GM12878 (cell line): ENCODE results near the gene HOGA1. TPM values are rescaled to one million over a fixed set of nuclear protein-coding genes. Genes with fewer than 3 reads are reported as not detected.

ENCODE experiments used
- ATAC-seq: fragments of 200-7000 bp; cut with Tn5 transposase; 3 replicates; pipeline ENCODE4 v1.9.1; 2020; ENCODE audit warnings: mild to moderate bottlenecking, moderate library complexity
- Bru-seq: library from RNA; stranded (reverse); fragments of 400-500 nt; gene quantifications from one replicate; lab custom pipeline; 2021; lab: Mats Ljungman, UMichigan
- BruChase-seq, 2 experiments: library from RNA; stranded (reverse); fragments of 400-500 nt; gene quantifications; one replicate each; lab custom pipeline; 2021; lab: Mats Ljungman, UMichigan
- BruUV-seq: library from RNA; stranded (reverse); fragments of 400-500 nt; replicated peaks from 2 replicates; lab custom pipeline; 2021; lab: Mats Ljungman, UMichigan
- CTCF ChIA-PET: fragments of 300-600 bp; sonication (Branson Sonifier 250); formaldehyde crosslinking; extraction: SDS; loops from one replicate; lab custom pipeline; 2021; ENCODE audit warnings: inconsistent platforms; lab: Yijun Ruan, JAX
- POLR2A ChIA-PET: fragments of 350-600 bp; formaldehyde crosslinking; extraction: SDS; loops from one replicate; lab custom pipeline; 2021; ENCODE audit warnings: inconsistent platforms; lab: Charles Lee
- RAD21 ChIA-PET: fragments of 300-600 bp; sonication (Branson Sonifier 250); formaldehyde crosslinking; loops from one replicate; lab custom pipeline; 2023; ENCODE audit warnings: antibody characterized with exemption; ENCODE audit not compliant: unreplicated experiment; lab: Charles Lee
- SMC1A ChIA-PET: fragments of 300-600 bp; sonication (Branson Sonifier 250); formaldehyde crosslinking; loops from one replicate; lab custom pipeline; 2023; ENCODE audit not compliant: unreplicated experiment, uncharacterized antibody; lab: Charles Lee
- DNase-seq: peaks from one replicate; pipeline ENCODE4 v3.0.0-alpha.2; 2011; ENCODE audit warnings: low read depth, low spot score
- FAIRE-seq: peaks from 3 replicates; lab custom pipeline; 2011; peaks lifted over from hg19 to GRCh38; lab: Jason Lieb, UNC
- H2AFZ ChIP-seq: 2 replicates; pipeline ENCODE4 v1.6.0; 2011; ENCODE audit warnings: low read depth, low read length, control low read depth; ENCODE audit not compliant: control insufficient read depth
- H3K27ac ChIP-seq: 2 replicates; pipeline ENCODE4 v1.5.1; 2011; ENCODE audit warnings: control low read depth; ENCODE audit not compliant: control insufficient read depth, insufficient read depth
- H3K27me3 ChIP-seq, 2 experiments: replicated peaks in 1 of 2; 2 replicates each; pipeline versions ENCODE4 v1.6.0 to v1.6.1; 2011; ENCODE audit warnings: low read length in 1 of 2; ENCODE audit not compliant: control insufficient read depth in 2 of 2, insufficient read depth in 2 of 2
- H3K36me3 ChIP-seq, 2 experiments: 2 replicates each; pipeline ENCODE4 v1.5.1; 2011; ENCODE audit warnings: low read length in 1 of 2; ENCODE audit not compliant: control insufficient read depth in 2 of 2, insufficient read depth in 2 of 2
- H3K4me1 ChIP-seq: 2 replicates; pipeline ENCODE4 v1.6.1; 2011; ENCODE audit warnings: mild to moderate bottlenecking, low read length, moderate library complexity, mixed read lengths; ENCODE audit not compliant: control insufficient read depth, insufficient read depth
- H3K4me2 ChIP-seq: 2 replicates; pipeline ENCODE4 v1.6.0; 2011; ENCODE audit warnings: control low read depth; ENCODE audit not compliant: control insufficient read depth, insufficient read depth
- H3K4me3 ChIP-seq: fragments of 200-600 bp; sonication (generic); 2 replicates; pipeline ENCODE4 v1.5.1; 2016
- H3K79me2 ChIP-seq: 2 replicates; pipeline ENCODE4 v1.6.0; 2011; ENCODE audit warnings: low read length; ENCODE audit not compliant: control insufficient read depth, insufficient read depth
- H3K9ac ChIP-seq: 2 replicates; pipeline ENCODE4 v1.8.0; 2011; ENCODE audit warnings: low read length, control low read depth, mixed read lengths; ENCODE audit not compliant: control insufficient read depth, insufficient read depth
- H3K9me3 ChIP-seq: replicated peaks from 3 replicates; pipeline ENCODE4 v1.5.1; 2011; ENCODE audit warnings: mild to moderate bottlenecking, low read length; ENCODE audit not compliant: control insufficient read depth, insufficient read depth
- H4K20me1 ChIP-seq: 2 replicates; pipeline ENCODE4 v1.6.0; 2011; ENCODE audit not compliant: control insufficient read depth, insufficient read depth
- BHLHE40 ChIP-seq, 2 experiments: fragments of 450-650 bp in 1 of 2; IDR thresholded peaks; 2 replicates each; pipeline ENCODE4 v1.6.1; 2011 to 2017; ENCODE audit warnings: low read depth in 2 of 2, borderline replicate concordance in 1 of 2, improper control_type of control experiment in 1 of 2, low read length in 1 of 2, mild to moderate bottlenecking in 1 of 2
- CTCF ChIP-seq, 3 experiments: IDR thresholded peaks in 2 of 3; conservative IDR thresholded peaks in 1 of 3; 2 replicates each; pipeline ENCODE4 v1.5.1; 2011; ENCODE audit warnings: low read depth in 3 of 3, low read length in 3 of 3, mild to moderate bottlenecking in 3 of 3, control low read depth in 2 of 3, moderate library complexity in 2 of 3, inconsistent platforms in 1 of 3, mixed read lengths in 1 of 3; ENCODE audit not compliant: control insufficient read depth in 2 of 3, insufficient read depth in 1 of 3; ENCODE audit errors: extremely low read depth in 1 of 3
- NR2F1 ChIP-seq: fragments of 450-650 bp; conservative IDR thresholded peaks from 2 replicates; pipeline ENCODE4 v1.6.1; 2017; ENCODE audit warnings: mild to moderate bottlenecking
- POLR2AphosphoS5 ChIP-seq: IDR thresholded peaks from 2 replicates; pipeline ENCODE4 v1.6.1; 2011; ENCODE audit warnings: mild to moderate bottlenecking, low read length, inconsistent platforms
- RAD51 ChIP-seq: fragments of 450-650 bp; IDR thresholded peaks from 2 replicates; pipeline ENCODE4 v1.6.1; 2016; ENCODE audit warnings: moderate library complexity, mild to moderate bottlenecking, inconsistent platforms
- ZNF24 ChIP-seq: fragments of 450-650 bp; IDR thresholded peaks from 2 replicates; pipeline ENCODE4 v1.6.1; 2017; ENCODE audit warnings: antibody characterized with exemption, mild to moderate bottlenecking
- WGBS: methylation state at CpG from one replicate; pipeline ENCODE4 v1.1.6; 2016; ENCODE audit warnings: low lambda C conversion rate; ENCODE audit not compliant: insufficient replicate concordance, insufficient coverage; ENCODE audit errors: missing lambda C conversion rate; 5-methylcytosine and 5-hydroxymethylcytosine counted together
- in situ Hi-C: fragments of 300-500 bp; cut with MboI; formaldehyde crosslinking; loops from 9 replicates; pipeline ENCODE4 v1.14.3; 2018; ENCODE audit warnings: mixed read lengths
- intact Hi-C: fragments of 100-400 bp; cut with micrococcal nuclease; formaldehyde crosslinking; loops from one replicate; pipeline ENCODE4 v1.14.2; 2022; ENCODE audit not compliant: unreplicated experiment
- long read RNA-seq, 2 experiments: library from polyadenylated mRNA; unstranded; transcript quantifications; one replicate each; pipeline ENCODE4 v2.0.0, GENCODE V29; 2019 to 2020
- polyA minus RNA-seq, 3 experiments: library from RNA; depleted of rRNA, polyadenylated mRNA; stranded (reverse); fragments of >200 nt; gene quantifications; 2 replicates each; pipeline ENCODE4 v1.2.3, GENCODE V29; 2011
- polyA plus RNA-seq, 11 experiments: library from polyadenylated mRNA; depleted of rRNA in 4 of 11; unstranded in 6 of 11; stranded (reverse) in 5 of 11; fragments of >200 nt; fragmentation: Nextera tagmentation in 4 of 11; fragmentation: Illumina TruSeq in 1 of 11; extraction: Ambion mirVana in 4 of 11; extraction: Trizol in 1 of 11; gene quantifications; 1 replicate in 1 of 11; 2 replicates in 10 of 11; pipeline versions ENCODE4 v1.2.1 to v1.2.3, GENCODE V29; 2011 to 2016; ENCODE audit warnings: inconsistent platforms in 2 of 11, missing spikeins in 2 of 11, low read depth in 1 of 11
- total RNA-seq, 4 experiments: library from RNA; depleted of rRNA in 3 of 4; stranded (reverse); fragments of >200 nt in 3 of 4; fragmentation: Illumina TruSeq in 1 of 4; extraction: Trizol in 1 of 4; gene quantifications; 2 replicates each; pipeline versions ENCODE4 v1.2.1 to v1.2.3, GENCODE V29; 2013 to 2021
- TF ChIP-seq, protein P1 (sequence below): IDR thresholded peaks from 2 replicates; pipeline ENCODE4 v1.6.1; 2011; ENCODE audit warnings: borderline replicate concordance, low read depth, mild to moderate bottlenecking, moderate library complexity, mixed read lengths, low read length; ENCODE audit not compliant: insufficient read depth; ENCODE audit errors: extremely low read length

The HOGA1 gene
- 0.21 TPM in 1 of 2 replicates, not detected in the other for total RNA-seq (2013; cell fraction: nucleolus; rRNA removed)
- total RNA-seq (2014; rRNA removed) (not detected in 2 replicates), total RNA-seq (2014; rRNA removed; fragmentation: Illumina TruSeq; extraction: Trizol) (0.09 TPM in 1 of 2 replicates, not detected in the other), total RNA-seq (2021) (not detected in 2 replicates), polyA plus RNA-seq (2011; rRNA removed) (0.12 and 0.19 TPM in 2 replicates), polyA plus RNA-seq (2014; fragmentation: Illumina TruSeq; extraction: Trizol) (0.01 TPM in 1 of 2 replicates, not detected in the other), polyA plus RNA-seq (2014; fragmentation: Nextera tagmentation; extraction: Ambion mirVana) (under 1 TPM in 1 of 2 experiments, not detected in 1; 0.06 TPM), polyA plus RNA-seq (2014; rRNA removed) (0.05 TPM in 1 of 2 replicates, not detected in the other), polyA plus RNA-seq (2016; fragmentation: Nextera tagmentation; extraction: Ambion mirVana) (not detected), polyA minus RNA-seq (2011; rRNA and poly(A)+ RNA removed) (0.46 TPM in 1 of 2 replicates, not detected in the other), Bru-seq, nascent RNA (percentile 28 among the genes with signal in this experiment), BruChase-seq, experiment 1, labeled RNA remaining after a 6-hour chase (percentile 30 among the genes with signal in this experiment), BruChase-seq, experiment 2, labeled RNA remaining after a 2-hour chase (percentile 31 among the genes with signal in this experiment)
- not detected for polyA plus RNA-seq (2011; ENCODE audit: low read depth)
- 0.09 and 0.28 TPM in 2 replicates for polyA plus RNA-seq (2011; cell fraction: cytosol; rRNA removed)
- polyA plus RNA-seq (2011; cell fraction: nucleus; rRNA removed), result 0.28 and 0.66 TPM in 2 replicates
- 0.10 TPM in 1 of 2 replicates, not detected in the other for polyA plus RNA-seq (2012)
- polyA minus RNA-seq (2011; cell fraction: cytosol; rRNA and poly(A)+ RNA removed), result not detected in 2 replicates
- polyA minus RNA-seq (2011; cell fraction: nucleus; rRNA and poly(A)+ RNA removed), result 0.29 TPM in 1 of 2 replicates, not detected in the other
- long read RNA-seq, experiment 1, result 0 reads
- long read RNA-seq, experiment 2, partial matches to known transcripts, result 0 of 2 reads
- long read RNA-seq, experiment 2, other reads (novel, unspliced or antisense), result 2 of 2 reads

DNA sequence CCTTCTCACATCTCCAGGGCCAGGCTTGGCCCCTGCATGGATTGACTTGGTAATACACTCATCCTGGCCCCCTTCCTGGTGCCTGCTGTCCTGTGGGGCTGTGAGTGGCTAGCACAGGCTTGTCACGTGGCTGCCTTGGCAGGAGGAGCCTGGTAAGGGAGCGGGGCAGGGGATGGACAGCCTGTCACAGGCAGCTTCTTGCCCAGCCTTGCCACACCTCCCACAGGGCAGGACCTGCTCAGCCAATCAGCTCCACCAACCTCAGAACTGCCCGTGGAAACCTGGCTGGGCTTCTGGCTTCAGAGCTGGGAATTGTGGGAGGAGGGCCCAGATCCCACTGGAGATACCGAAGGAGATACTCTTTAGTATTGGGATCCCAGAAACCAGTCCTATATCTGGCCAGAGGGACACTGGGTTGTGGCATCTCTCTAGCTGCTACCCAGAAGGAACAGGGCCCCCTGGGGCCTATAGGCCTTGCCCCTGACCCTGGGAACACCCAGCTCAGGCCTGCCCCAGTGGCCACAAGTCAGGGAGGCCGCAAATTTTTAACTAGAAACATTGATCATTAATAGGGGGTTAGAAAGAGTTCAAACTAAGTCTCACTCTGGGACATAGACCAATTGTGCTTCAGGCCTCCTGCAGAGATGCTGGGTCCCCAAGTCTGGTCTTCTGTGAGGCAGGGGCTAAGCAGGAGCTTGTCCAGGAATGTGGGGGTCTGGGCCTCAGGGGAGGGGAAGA is at the start of gene HOGA1:
Gene HOGA1, plus strand, starts transcription at position 330 of the 738 bp plus-strand sequence. Its CDS starts 315 bp downstream, at position 645.
- no peaks in the 10 kb centered on the region for H3K9me3 ChIP-seq
- no peaks in the 10 kb centered on the region for H3K27me3 ChIP-seq
- no peaks in the 10 kb centered on the region for H3K36me3 ChIP-seq
- WGBS, result 18% methylated on average over 5 of the region's 5 CpGs
- H2AFZ ChIP-seq, result no peak within 1 kb of the TSS; the same call in 1 of the 2 replicates
- DNase-seq (no peak), FAIRE-seq (no peak), ATAC-seq (peak; percentile 97)
- intact Hi-C loops, result no loop called here
- H4K20me1 ChIP-seq, result no peaks in the 10 kb centered on the region
- in situ Hi-C loops, result no loop called here
- H3K4me3 ChIP-seq, result no peak within 1 kb of the TSS
- H3K4me2 ChIP-seq, result no peak within 1 kb of the TSS
- RAD21 ChIA-PET, result interaction anchor here (0.9 kb wide), 1 partner anchor 30 kb away, joined by 3 read pairs; no protein-coding TSS in a partner anchor
- no peaks in the 10 kb centered on the region for H3K4me1 ChIP-seq
- POLR2A ChIA-PET, result interaction anchor here (1.1 kb wide), 1 partner anchor 20 kb away, joined by 3 read pairs; no protein-coding TSS in a partner anchor
- CTCF ChIA-PET, result interaction anchor here (0.6 to 4.7 kb wide), 2 partner anchors 12 to 475 kb away, joined by 3 to 29 read pairs; partner anchors contain the start of gene ANKRD2
- H3K9ac ChIP-seq, result no peak within 1 kb of the TSS
- TF ChIP-seq, protein P1, sequence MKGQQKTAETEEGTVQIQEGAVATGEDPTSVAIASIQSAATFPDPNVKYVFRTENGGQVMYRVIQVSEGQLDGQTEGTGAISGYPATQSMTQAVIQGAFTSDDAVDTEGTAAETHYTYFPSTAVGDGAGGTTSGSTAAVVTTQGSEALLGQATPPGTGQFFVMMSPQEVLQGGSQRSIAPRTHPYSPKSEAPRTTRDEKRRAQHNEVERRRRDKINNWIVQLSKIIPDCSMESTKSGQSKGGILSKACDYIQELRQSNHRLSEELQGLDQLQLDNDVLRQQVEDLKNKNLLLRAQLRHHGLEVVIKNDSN, result peak; percentile 51
- TF ChIP-seq CTCF (IDR thresholded peaks at IDR 0.05 in 2 of 3, conservative IDR thresholded peaks at IDR 0.05 in 1 of 3; ENCODE audit: control insufficient read depth in 2 of 3, extremely low read depth in 1 of 3, insufficient read depth in 1 of 3, low read depth in 3 of 3, low read length in 3 of 3), result no peak
- no peak for TF ChIP-seq POLR2AphosphoS5
- peak in 1 of 2 experiments; percentile 32; a peak in 1 of 4 replicates for TF ChIP-seq BHLHE40 (IDR thresholded peaks at IDR 0.05; ENCODE audit: borderline replicate concordance in 1 of 2, low read depth in 2 of 2, low read length in 1 of 2)
- peak; percentile 57; the same call in 1 of the 2 replicates for TF ChIP-seq RAD51
- no peak for TF ChIP-seq ZNF24
- 0 out of 2 replicates have a peak, but pooled peaks have one; percentile 16 for TF ChIP-seq NR2F1
- SMC1A ChIA-PET, result interaction anchor here (1.9 kb wide), 1 partner anchor 12 kb away, joined by 7 read pairs; no protein-coding TSS in a partner anchor
- no peak within 1 kb of the TSS for H3K27ac ChIP-seq
- BruUV-seq, result no TSS peak
- H3K79me2 ChIP-seq, result no peaks in the 10 kb centered on the region
